Psoas muscle (tissue), 8 donors: ENCODE data around the gene TCF12. TPM values are rescaled to one million over a fixed set of nuclear protein-coding genes. Genes with fewer than 3 reads are reported as not detected.

Experiments
- ATAC-seq, 4 donors: fragments of 200-7000 bp; cut with Tn5 transposase; one replicate each; pipeline ENCODE4 v1.9.1; 2020; ENCODE audit warnings: moderate library complexity in 3 of 4, mild to moderate bottlenecking in 2 of 4
- DNase-seq, 2 donors: peaks; one replicate each; pipeline ENCODE4 v3.0.0-alpha.2; 2020
- H3K27ac ChIP-seq: fragments of 200-600 bp; one replicate; pipeline ENCODE4 v1.8.0; 2022
- H3K27me3 ChIP-seq, 3 donors: fragments of 200-600 bp in 1 of 3; one replicate each; pipeline versions ENCODE4 v1.6.1 to v1.8.0; 2013 to 2022; ENCODE audit warnings: low read length in 2 of 3, mild to moderate bottlenecking in 2 of 3, moderate library complexity in 1 of 3; ENCODE audit not compliant: insufficient read depth in 3 of 3
- H3K36me3 ChIP-seq, 2 donors: fragments of 200-600 bp in 1 of 2; one replicate each; pipeline versions ENCODE4 v1.6.1 to v1.8.0; 2013 to 2022; ENCODE audit warnings: low read depth in 1 of 2, mild to moderate bottlenecking in 1 of 2, moderate library complexity in 1 of 2; ENCODE audit not compliant: insufficient read depth in 1 of 2
- H3K4me1 ChIP-seq: fragments of 200-600 bp; one replicate; pipeline ENCODE4 v1.8.0; 2022
- H3K4me3 ChIP-seq: fragments of 200-600 bp; one replicate; pipeline ENCODE4 v1.8.0; 2022; ENCODE audit warnings: mild to moderate bottlenecking
- H3K9me3 ChIP-seq: fragments of 200-600 bp; one replicate; pipeline ENCODE4 v1.8.0; 2022
- WGBS, 3 donors: extraction: QIAGEN DNeasy Blood & Tissue Kit; methylation state at CpG; one replicate each; pipeline versions ENCODE4 v1.1.6 to v1.1.7; 2013; 5-methylcytosine and 5-hydroxymethylcytosine counted together
- intact Hi-C, 2 donors: fragments of 100-400 bp; cut with DNase I; formaldehyde crosslinking; loops; one replicate each; pipeline versions ENCODE4 v1.11.0 to v1.14.2; 2022
- polyA plus RNA-seq, 3 donors: library from polyadenylated mRNA; stranded (reverse); fragments of 200-250 nt; gene quantifications; one replicate each; pipeline ENCODE4 v1.2.3, GENCODE V29; 2013
- total RNA-seq, 4 donors: library from RNA; stranded (reverse); fragmentation: NEBNext Ultra II Directional in 2 of 4; extraction: Animal tissue kit (Norgen Biotek cat#: 25700) in 2 of 4; gene quantifications; one replicate each; pipeline versions ENCODE4 v1.2.1 to v1.2.4, GENCODE V29; 2021 to 2023
- TF ChIP-seq, protein P1 (sequence below): fragments of 200-600 bp; IDR thresholded peaks from one replicate; pipeline ENCODE4 v1.8.0; 2022; ENCODE audit warnings: antibody characterized with exemption
- donor health status: healthy with polysubstance abuse.
- donor health status: DM: no; HTN: no; CAD: no; lungs with moderate emphysema.
- donor health status: Bipolar disorder and iron deficiency.
- donor health status: healthy.
- donor health status: DM: yes; HTN: yes; CAD: no.
- donor health status: DM: no; HTN: no; CAD: no.
- donor health status: DM: no; HTN: no; CAD: no.
- donor health status: DM: yes; HTN: yes; CAD: no.

TCF12 gene
- total and polyA plus RNA-seq, 7 donors = 10.5 to 53.1 (median 30.5) TPM

DNA sequence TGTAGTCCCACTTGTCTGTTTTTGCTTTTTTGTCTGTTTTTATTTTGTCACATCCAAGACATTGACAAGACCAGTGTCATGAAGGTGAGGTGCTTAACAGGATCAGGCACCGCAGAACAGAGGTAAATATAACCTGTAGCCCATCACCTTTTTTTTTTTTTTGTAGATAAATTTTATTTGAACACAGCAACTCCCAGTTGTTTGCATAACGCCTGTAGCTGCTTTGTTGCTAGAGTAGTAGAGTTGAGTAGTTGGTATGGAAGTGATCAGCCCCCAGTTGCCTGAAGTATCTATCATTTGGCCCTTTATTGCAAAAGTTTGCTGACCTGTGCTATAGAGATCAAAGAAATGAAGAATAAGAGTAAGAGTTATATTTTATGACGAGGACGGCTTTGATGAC is 135.0 kb downstream of the TCF12 start:
- intact Hi-C loops = no loop called here
- H3K36me3 ChIP-seq = no peaks in the 10 kb centered on the region
- H3K27me3 ChIP-seq = no peaks in the 10 kb centered on the region
- H3K4me1 ChIP-seq = peaks cover 28% of the 10 kb centered on the region
- 90 to 97% (median 93%) methylated on average over 4 of the region's 4 CpGs for WGBS, 3 donors
- no peaks in the 10 kb centered on the region for H3K9me3 ChIP-seq
- no peak overlapping the region for H3K27ac ChIP-seq
- TF ChIP-seq, protein P1, sequence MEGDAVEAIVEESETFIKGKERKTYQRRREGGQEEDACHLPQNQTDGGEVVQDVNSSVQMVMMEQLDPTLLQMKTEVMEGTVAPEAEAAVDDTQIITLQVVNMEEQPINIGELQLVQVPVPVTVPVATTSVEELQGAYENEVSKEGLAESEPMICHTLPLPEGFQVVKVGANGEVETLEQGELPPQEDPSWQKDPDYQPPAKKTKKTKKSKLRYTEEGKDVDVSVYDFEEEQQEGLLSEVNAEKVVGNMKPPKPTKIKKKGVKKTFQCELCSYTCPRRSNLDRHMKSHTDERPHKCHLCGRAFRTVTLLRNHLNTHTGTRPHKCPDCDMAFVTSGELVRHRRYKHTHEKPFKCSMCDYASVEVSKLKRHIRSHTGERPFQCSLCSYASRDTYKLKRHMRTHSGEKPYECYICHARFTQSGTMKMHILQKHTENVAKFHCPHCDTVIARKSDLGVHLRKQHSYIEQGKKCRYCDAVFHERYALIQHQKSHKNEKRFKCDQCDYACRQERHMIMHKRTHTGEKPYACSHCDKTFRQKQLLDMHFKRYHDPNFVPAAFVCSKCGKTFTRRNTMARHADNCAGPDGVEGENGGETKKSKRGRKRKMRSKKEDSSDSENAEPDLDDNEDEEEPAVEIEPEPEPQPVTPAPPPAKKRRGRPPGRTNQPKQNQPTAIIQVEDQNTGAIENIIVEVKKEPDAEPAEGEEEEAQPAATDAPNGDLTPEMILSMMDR = no peak
- DNase-seq (no peak), ATAC-seq (no peak)
- no peak overlapping the region for H3K4me3 ChIP-seq

DNA sequence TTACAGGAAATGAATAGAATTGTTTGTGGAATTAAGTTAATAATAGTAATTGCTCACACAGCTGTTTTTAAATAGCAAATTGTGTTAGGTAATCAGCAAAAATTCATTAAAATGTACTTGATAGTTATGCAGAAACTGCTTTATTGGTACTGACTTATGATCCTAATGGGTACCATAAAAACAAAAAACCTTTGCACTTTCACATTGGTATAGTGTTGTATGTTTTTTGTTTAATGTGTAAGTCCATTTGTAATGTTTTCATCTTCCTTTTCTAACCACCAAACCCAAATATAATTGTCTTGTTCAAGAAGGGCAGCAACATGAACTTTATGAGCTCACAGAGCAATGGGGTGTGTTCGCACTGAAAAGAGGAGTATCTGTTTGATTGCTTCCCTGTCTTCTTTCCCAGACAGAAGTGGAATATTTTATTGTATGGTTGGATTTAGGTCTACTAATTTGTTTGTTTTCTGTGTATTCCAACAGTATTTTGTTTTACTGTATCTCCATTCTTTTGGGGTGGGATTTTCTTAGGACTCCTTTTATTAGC is 135.8 kb downstream of the TCF12 start:
- H3K4me1 ChIP-seq = peaks cover 34% of the 10 kb centered on the region
- intact Hi-C loops = no loop called here
- no peak for ATAC-seq

DNA sequence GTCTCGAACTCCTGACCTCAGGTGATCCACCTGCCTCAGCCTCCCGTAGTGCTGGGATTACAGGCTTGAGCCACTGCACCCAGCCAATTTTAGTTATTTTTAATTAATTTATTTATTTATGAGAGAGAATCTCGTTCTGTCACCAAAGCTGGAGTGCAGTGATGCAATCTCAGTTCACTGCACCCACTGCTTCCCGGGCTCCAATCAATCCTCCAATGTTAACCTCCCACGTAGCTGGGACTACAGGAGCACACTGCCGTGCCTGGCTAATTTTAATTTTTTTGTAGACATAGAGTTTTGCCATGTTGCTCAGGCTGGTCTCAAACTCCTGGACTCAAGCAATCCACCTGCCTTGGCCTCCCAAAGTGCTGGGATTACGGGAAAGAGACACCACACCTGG is 137.9 kb downstream of the TCF12 start:
- TF ChIP-seq, protein P1 = no peak
- intact Hi-C loops = no loop called here
- H3K27ac ChIP-seq = no peak overlapping the region
- no peaks in the 10 kb centered on the region for H3K36me3 ChIP-seq
- no peaks in the 10 kb centered on the region for H3K27me3 ChIP-seq
- H3K4me3 ChIP-seq = no peak overlapping the region
- H3K4me1 ChIP-seq = peaks cover 34% of the 10 kb centered on the region
- ATAC-seq (no peak), DNase-seq (no peak)
- no peaks in the 10 kb centered on the region for H3K9me3 ChIP-seq
- 94 to 95% (median 94%) methylated on average over 7 of the region's 7 CpGs for WGBS, 3 donors

More for the DNA sequence above, 135.8 kb downstream of the TCF12 start:
- no peaks in the 10 kb centered on the region for H3K36me3 ChIP-seq
- no peaks in the 10 kb centered on the region for H3K27me3 ChIP-seq
- 93 to 100% (median 100%) methylated on average over 1 of the region's 1 CpG for WGBS, 3 donors
- H3K9me3 ChIP-seq = no peaks in the 10 kb centered on the region
- H3K4me3 ChIP-seq = no peak overlapping the region
- no peak for DNase-seq
- TF ChIP-seq, protein P1 = no peak
- H3K27ac ChIP-seq = no peak overlapping the region

DNA sequence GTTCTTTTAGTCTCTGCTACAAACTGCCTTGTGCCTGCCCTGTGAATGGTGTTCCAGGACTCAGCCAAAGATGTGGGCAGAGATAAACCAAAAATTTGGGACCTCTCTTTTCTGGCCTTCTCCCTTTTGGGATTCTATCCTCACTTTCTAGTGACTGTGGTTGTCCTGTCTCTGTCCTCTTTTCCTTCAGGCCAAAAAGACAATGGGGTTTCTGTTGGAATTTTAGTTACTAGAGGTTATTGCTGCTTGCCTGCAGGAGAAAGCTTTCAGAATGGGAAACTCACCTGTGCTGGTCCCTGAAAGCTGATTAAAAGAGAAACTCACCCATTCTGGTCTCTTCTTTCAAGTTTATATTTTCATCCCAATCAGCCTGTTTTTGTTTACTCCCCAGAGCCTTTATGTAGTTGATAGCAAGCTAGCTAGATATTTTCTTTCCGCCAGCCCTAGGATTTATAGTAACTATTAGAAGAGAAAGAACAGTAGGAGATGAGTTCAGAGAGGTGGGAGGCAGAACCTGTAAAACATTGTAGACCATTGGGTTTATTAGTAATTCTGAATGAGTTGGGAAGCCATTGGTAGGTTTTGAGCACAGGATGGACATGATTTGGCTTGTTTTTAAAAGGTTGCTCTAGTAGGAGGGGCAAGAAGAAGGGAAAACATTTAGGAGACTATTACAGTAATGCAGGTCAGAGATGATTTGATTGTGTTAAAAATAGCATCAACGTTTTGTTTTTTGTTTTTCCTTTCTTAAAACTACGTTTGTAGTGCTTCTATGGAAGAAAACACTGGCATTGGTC is 138.9 kb downstream of the TCF12 start:
- no peak overlapping the region for H3K27ac ChIP-seq
- H3K27me3 ChIP-seq = no peaks in the 10 kb centered on the region
- TF ChIP-seq, protein P1 = no peak
- DNase-seq = no peak
- no peak for ATAC-seq
- WGBS, 3 donors = 46 to 53% (median 47%) methylated on average over 3 of the region's 3 CpGs
- H3K4me1 ChIP-seq = peaks cover 34% of the 10 kb centered on the region
- no peaks in the 10 kb centered on the region for H3K36me3 ChIP-seq
- no peak overlapping the region for H3K4me3 ChIP-seq
- intact Hi-C loops = no loop called here
- H3K9me3 ChIP-seq = no peaks in the 10 kb centered on the region
